Amygdala (tissue), 56 donors: ENCODE data around the gene NOL3.

Source experiments
- DNase-seq, 56 donors: peaks; one replicate each; lab custom pipeline; 2025; lab: John Stamatoyannopoulos, UW

NOL3 gene

DNA sequence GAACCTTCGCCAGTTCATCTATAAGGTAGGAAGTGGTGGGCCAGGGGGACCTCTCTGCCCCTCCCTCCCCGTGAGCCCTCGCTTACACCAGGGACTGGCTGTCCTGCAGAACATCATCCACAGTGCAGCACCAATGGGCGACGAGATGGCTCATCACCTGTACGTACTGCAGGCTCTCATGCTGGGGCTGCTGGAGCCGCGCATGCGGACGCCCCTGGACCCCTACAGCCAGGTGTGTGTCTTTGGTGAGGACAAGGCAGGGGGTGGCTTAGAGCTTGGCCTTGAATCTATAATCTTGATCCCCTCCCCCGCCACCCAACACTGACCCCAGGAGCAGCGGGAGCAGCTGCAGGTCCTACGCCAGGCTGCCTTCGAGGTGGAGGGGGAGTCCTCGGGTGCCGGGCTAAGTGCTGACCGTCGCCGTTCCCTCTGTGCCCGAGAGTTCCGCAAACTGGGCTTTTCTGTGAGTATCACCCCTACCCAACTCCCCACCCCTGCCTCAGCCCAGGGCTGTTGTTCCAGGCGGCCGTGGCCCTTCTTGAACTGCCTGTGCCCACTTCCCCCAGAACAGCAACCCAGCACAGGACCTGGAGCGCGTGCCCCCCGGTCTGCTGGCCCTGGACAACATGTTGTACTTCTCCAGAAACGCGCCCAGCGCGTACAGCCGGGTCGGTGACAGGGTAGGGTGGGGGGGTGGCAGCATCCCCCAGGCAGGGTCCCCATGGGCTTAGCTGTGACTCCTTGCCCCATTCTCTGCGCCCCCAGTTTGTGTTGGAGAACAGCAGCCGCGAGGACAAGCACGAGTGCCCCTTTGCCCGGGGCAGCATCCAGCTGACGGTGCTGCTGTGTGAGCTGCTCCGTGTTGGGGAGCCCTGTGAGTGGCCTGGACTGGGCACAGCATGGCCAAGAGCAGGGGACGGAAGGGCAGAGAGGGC lies 31.3 kb downstream of the NOL3 start:
- DNase-seq: no peak

DNA sequence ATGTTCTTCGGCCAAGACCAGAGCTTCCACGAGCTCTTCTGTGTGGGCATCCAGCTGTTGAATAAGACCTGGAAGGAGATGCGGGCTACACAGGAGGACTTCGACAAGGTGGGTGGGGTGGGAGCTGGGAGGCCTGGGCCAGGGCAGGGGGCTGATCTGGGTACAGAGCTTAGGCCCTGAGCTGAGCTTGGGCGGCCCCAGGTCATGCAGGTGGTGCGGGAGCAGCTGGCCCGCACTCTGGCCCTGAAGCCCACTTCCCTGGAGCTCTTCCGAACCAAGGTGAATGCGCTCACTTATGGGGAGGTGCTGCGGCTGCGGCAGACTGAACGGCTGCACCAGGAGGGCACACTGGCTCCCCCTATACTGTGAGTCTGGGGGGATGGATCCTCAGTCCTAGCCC lies 32.1 kb downstream of the NOL3 start:
- no peak for DNase-seq

DNA sequence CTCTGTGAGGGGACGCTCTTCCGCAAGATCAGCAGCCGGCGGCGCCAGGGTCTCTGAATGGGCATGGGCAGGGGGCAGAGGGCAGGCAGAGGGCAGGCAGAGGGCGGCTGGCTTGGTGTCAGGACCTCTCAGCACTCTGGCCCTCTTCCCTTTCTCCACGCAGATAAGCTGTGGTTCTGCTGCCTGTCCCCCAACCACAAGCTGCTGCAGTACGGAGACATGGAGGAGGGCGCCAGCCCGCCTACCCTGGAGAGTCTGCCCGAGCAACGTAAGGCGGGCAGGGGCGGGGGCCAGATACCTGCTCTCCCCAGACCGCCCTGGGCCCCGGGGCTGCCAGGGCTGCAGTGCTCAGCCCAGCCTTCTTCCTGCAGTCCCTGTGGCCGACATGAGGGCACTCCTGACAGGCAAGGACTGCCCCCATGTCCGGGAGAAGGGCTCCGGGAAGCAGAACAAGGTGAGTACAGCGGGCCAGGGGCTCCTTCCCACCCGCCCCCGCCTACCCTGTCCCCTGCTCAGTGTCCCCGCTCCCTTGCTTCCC lies 32.7 kb downstream of the NOL3 start:
- DNase-seq: no peak

DNA sequence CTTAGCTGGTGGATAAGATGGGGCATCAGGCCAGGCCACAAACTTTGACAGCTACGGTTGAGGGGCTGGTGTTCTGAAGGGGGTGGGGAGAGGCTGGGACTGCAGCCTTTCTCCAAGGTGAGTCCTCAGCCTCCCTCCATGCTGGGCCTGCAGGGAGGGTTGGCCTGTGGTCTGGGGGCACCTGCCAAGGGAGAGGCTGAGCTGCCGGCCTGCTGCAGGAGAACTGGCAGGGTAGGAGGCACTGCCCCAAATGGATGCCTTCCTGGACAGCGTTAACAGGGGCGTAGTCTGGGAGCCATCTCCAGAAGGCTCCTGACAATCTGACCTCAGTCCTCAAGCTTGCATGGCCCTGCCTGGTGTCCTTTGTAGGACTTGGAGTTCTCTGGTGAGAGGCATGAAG lies 33.7 kb downstream of the NOL3 start:
- DNase-seq: no peak

DNA sequence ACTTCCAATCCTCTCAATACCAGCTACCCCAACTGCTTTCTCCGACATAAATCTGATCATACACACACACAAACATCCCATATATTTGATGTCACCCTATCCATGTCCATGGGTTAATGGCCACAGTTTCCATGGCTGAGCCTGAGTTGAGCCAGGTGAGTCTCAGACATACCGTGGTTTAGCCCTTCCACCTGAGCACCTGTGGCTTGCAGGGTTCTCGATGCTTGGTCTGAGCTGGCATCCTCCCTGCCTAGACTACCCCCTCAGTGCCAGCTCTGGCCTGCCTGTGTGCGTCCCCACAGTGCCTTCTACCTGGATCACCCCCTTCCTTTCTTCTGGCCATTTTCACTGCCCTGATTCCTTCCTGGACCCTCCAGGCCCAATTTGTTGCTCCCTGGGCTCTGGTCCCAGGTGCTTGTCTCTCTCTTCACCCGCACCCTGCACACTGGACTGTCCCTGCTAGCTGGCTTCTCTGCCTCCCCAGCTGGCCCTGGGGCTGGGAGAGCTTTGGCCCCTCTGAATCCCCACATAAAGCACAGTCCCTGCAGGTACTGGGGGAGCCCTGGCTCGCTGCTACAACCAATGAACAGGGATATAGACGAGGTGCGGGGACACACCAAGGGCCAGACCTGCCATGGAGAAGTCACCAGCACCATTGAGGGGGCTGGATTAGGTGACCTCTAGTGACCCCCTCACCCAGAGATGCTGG lies 35.9 kb downstream of the NOL3 start:
- DNase-seq: no peak

DNA sequence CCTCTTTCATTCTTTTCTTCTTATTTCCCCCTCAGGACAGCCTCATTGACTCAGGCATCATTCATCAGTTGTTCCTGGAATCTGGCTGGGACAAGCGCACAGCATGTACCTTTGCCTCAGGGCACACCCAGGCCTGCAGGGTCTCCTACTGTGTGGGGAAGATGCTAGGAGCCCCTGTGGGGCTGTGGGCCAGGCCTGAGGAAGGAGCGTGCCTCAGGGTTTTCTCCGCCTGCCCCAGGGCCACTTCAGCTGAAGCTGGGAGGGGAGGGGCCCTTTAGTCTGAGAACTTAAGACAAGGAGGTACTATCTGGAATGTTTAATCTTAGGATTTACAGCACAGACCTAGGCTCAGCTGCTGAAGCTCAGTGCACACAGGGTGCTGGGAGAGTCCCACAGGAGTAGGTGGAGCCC lies 36.5 kb downstream of the NOL3 start:
- DNase-seq: no peak

DNA sequence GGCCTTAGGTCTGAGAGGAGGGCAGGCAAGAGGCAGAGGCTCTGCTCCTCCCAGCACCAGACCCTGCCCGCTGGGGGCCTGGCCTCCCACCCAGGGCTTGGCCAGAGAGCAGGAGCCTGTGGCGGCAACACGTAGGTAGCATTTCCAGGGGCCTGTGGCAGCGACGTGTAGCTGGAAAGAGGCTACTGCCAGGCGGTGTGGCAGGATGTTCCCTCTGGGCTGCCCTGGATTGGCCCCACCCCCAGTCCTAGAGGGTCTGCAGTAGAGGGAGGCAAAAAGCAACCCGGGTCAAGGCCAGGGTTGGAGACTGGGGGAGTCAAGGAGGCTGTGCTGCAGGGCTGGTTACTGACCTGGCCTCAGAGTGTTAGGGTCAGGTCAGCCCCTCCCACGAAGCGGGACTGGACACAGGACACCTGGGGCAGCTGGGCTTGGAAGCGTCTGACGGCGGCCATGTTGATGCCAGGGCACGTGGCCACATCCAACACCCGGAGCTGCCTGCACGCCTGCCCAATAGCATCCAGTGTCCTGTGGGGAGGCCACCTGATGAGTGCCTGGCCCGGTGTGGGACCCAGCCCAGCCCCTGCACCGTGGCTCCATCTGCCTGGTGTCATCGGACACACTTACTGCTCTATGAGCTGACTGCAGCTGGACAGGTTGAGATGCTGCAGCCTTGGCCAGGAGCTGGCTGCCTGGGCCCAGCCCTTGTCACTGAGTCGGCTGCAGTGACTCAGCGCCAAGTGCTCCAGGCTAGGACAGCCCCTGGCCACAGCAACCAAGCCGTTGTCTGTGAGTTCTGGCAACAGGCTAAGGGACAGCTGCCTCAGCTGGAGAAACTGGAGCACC lies 37.1 kb downstream of the NOL3 start:
- no peak for DNase-seq

DNA sequence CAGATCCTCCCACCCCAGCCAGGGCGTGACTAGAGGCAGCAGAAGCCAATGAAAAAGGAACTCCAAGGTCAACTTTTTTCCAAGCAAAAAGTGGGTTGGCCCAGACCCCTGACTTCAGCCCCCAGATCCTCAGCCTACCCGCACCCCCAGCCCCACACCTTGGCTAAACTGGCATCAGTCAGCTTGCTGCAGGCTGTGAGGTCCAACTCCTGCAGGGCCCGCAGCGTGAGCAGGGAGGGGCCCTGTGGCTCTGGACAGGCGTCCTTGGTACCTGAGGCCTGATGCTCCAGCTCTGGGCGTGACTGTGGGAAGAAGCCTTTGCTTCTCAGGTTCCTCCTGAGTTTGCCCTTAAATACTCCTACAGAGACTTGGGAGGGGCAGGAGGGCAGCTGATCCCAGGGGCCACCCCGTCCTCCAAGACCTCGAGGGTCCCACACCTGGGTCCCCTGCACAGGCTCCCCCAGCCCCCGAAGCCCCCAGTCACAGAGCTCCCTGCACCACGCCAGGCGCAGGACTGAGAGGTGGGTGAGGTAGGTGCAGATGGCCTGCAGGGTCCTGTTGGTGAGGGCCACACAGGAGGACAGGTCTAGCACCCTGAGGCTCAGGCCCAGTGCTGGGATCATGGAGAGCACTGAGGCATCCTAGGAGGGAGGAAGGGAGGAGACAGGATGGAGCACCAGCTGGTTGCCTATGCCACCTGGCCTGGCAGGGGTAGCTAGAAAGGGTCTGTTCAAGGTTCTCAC lies 38.0 kb downstream of the NOL3 start:
- DNase-seq: no peak

DNA sequence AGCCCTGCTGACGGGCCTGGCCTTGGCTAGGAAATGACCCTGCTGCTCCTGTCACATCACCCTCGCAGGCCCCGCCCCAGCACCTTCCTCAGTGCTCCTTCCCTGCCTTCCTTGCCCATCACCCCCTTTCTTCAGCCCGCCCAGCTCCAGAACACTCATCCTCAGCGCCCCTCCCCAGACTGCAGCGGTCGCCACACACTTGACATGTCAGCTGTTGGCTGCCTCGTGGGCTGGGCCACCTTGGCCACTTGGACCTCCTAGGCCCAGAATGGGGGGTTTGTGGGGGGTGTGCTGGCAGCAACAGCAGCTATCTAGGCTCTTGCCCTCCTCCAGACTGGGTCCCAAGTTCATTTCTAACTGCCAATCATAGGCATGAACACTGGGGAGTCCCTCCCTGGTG lies 39.2 kb downstream of the NOL3 start:
- no peak for DNase-seq

DNA sequence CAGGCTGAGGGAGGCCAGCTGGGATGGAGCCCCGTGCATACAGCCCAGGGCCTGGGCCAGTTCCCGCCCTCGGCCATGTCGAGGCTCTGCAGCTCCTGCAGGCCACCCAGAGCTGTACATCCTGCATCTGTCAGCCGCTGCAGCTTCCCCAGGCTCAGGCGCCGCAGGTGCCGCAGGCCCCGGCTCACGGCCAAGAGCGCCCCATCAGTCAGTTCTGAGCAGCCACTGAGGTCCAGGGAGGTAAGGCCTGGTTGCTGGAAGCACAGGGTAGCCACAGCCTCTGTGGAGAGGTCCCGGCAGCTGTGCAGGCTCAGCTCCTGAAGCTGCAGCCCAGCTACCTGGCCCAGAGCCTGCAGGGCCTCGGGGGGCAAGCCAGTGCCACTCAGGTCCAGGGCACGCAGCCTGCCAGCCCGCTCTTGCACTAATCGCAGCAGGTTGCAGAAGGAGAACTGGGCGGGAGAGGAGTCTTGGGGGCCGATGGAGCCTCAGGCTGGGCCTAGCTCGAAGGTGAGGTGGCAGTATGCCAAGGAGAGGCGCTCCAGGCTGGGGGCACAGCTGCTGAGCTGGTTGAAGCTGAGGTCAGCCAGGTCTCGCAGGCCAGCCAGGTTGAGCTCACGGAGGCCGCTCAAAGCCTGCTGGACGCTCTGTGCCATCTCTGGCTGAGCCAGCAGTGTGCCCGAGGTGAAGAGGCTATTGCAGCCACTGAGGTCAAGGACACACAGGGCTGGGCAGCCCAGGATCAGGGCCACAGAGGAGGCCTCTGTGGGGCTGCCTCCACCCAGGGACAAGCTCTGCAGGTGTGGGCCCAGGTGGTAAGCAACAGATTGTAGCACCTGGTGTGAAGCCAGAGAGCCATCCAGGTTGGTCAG lies 40.0 kb downstream of the NOL3 start:
- no peak for DNase-seq

DNA sequence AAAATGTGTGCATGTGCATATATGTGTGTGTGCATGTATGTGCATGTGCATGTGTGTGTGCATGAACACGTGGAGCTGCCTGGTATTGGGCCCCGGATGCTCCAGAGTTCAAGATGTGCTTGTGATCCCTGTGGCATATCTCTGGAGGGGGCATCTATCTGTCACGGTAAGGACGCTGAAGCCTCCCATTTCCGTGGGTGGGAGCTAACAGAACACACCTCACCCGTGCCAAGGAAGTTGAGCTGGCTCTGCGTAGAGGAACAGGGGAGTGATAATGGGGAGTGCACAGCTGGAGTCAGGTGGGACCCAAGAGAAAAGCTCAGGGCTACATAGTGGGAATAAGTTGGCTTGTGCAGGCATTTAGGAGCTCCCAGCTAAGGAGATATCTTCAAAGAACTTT lies 41.3 kb downstream of the NOL3 start:
- DNase-seq: no peak

DNA sequence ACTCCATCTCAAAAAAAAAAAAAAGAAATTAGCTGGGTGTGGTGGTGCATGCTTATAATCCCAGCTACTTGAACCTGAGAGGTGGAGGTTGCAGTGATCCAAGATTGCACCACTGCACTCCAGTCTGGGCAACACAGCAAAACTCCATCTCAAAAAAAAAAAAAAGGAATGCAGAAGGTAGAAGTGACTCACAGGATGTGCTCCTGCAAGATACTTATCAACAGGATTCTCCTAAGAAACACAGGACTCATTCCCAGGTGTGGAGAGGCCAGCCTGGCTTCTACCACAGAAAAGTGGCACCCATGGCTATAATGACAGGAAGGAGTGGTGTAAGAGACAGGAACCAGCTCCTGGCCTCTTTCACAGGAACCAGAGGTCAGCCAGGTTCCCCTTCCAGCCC lies 42.4 kb downstream of the NOL3 start:
- no peak for DNase-seq

DNA sequence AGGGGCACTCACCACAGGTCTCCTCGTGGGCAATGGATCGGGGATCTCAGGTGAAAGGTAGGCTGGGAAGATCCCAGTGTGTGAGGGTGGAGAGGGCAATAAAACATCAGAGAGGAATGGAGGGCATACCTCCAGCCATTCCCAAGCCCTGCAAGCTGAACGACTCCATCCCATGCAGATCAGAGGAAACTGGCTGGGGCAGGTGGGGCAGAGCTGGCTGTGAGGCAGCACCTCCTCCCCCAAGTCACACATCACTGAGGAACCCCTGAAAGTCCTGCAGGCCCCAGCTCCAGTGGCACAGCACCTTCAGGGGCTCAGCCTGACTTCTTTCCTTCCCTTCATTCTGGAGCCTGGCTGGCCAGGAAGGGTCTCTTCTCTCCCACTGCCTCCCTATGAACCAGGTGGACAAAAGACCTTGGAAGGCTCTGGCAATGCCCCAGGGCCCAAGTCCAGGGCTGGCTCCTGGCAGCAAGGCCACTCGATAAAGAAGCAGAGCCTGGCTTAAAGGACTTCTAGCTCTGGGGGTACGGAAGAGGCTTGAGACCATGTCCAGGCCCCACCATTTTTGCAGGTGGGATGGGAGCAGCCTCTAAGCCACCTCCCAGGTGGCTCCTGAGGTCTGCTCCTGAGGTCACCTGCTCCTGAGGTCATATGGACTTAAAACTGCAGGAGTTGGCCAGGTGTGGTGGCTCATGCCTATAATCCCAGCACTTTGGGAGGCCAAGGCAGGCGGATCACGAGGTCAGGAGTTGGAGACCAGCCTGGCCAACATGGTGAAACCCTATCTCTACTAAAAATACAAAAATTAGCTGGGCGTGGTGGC lies 43.1 kb downstream of the NOL3 start:
- DNase-seq: no peak

DNA sequence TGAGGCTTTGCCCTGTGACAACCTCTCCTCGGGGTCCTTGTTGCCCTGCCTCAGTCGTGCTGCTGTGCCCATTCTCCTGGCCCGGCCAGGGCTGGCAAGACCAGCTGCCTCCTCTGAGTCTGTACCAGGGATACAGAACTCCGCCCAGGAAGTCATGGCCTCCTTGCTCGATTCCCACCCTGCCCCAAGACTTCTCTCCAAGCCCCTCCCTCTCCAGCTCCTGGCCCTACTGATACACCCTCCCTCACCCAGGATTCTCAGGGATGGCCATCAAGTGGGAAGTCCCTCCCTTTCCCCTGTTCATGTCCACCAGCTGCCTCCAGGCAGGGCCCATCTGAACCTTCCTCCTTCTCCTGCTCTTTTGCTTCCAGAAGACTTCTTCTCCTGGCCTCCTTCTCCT lies 45.4 kb downstream of the NOL3 start:
- no peak for DNase-seq

DNA sequence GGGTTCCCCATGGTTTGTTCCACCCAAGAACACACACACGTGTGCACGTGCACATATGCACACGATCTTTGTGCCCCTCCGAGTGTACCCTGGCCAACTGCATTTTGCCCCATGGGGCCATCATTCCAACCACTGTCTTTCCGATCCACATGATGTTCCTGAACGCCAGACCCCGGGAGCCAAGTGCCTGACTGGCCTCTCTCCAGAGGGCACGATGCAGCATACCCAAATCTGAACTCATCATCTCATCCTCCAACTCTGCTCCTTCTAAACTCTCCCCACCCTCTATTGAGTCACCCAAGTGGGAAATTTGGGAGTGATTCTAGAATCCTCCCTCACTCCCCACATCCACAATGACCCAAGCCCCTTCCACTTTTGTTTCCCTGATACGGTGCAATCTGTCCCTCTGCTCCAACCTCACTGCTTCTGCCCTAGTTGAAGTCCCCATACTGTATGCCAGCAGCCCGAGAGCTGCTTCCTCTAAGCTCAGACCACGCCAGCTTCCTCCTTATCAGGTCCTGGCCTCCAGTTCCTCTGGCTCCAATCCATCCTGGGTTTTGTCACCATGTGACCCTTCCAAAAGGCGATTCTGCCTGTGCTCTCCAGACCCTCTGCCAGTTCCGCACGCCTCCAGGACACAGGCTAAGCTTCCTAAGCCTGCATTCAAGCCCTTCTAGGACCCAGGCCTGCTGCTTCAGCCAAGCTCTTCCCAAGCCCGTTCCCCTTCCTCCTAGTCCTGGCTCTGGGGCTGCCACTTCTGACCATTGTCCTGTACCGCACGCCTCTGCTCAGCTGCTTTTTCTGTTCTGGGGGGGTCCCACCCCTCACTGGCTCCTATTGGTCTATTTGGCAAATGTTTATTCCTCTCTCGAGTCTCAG lies 46.5 kb downstream of the NOL3 start:
- peak in 8 of 56 donors; percentile 3 to 46 (median 16) for DNase-seq

DNA sequence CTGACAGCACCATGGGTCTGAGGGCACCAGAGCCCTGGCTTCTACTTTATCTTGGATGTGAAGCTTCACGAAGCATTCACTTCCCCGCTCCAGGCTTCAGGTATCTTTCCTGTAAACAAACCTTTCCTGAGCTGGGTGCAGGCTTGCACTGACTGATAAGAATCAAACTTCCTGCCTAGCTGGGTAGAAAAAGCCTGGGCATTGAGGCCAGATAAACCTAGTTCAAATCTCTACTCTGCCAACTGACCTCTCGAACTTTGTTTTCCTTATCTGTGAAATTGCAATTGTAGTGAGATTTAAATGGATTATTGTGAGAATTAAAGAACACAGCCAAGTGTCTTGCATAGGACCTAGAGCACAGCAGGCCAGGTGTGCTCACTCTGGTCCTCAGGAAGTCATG lies 53.7 kb downstream of the NOL3 start:
- DNase-seq: no peak
